NCI-H2196 (cell line): ENCODE measurements around the gene RYR1.
"Not testable (repeated sequence)": the region's sequence is repeated elsewhere in the genome, so short reads cannot be mapped to it uniquely, and the experiment has no call there.

Experiments
- DNase-seq: peaks from one replicate; lab custom pipeline; 2025; ENCODE audit not compliant: unreplicated experiment; lab: John Stamatoyannopoulos, UW

Gene RYR1

GRCh38 chr19:38512277-38512676 lies 78.8 kb downstream of the RYR1 start:
- no peak for DNase-seq

- DNase-seq: not testable (repeated sequence)
Observed at GRCh38 chr19:38513156-38513555, 79.7 kb downstream of the RYR1 start.

GRCh38 chr19:38513762-38514167 lies 80.3 kb downstream of the RYR1 start:
- no peak for DNase-seq

- peak; percentile 67 for DNase-seq
Observed at GRCh38 chr19:38514812-38515633, 81.5 kb downstream of the RYR1 start.

GRCh38 chr19:38515896-38516295 lies 82.4 kb downstream of the RYR1 start:
- no peak for DNase-seq

- no peak for DNase-seq
Observed at GRCh38 chr19:38516802-38517201, 83.3 kb downstream of the RYR1 start.

- DNase-seq: no peak
Observed at GRCh38 chr19:38517321-38517720, 83.8 kb downstream of the RYR1 start.

- not testable (repeated sequence) for DNase-seq
Observed at GRCh38 chr19:38517980-38518379, 84.5 kb downstream of the RYR1 start.

GRCh38 chr19:38519168-38519567 lies 85.7 kb downstream of the RYR1 start:
- DNase-seq: no peak

GRCh38 chr19:38519988-38520387 lies 86.5 kb downstream of the RYR1 start:
- no peak for DNase-seq

GRCh38 chr19:38522915-38523314 lies 89.4 kb downstream of the RYR1 start:
- DNase-seq: no peak

GRCh38 chr19:38523319-38523718 lies 89.8 kb downstream of the RYR1 start:
- DNase-seq: no peak

- DNase-seq: no peak
Observed at GRCh38 chr19:38524369-38524768, 90.9 kb downstream of the RYR1 start.

- DNase-seq: no peak
Observed at GRCh38 chr19:38524994-38525634, 91.6 kb downstream of the RYR1 start.

GRCh38 chr19:38526430-38526829 lies 92.9 kb downstream of the RYR1 start:
- DNase-seq: no peak

- no peak for DNase-seq
Observed at GRCh38 chr19:38527466-38528136, 94.1 kb downstream of the RYR1 start.

GRCh38 chr19:38528213-38528755 lies 94.8 kb downstream of the RYR1 start:
- no peak for DNase-seq

- DNase-seq: no peak
Observed at GRCh38 chr19:38528931-38529330, 95.4 kb downstream of the RYR1 start.

- DNase-seq: no peak
Observed at GRCh38 chr19:38531515-38531914, 98.0 kb downstream of the RYR1 start.

GRCh38 chr19:38532939-38533338 lies 99.4 kb downstream of the RYR1 start:
- DNase-seq: no peak

GRCh38 chr19:38534574-38534973 lies 101.1 kb downstream of the RYR1 start:
- no peak for DNase-seq

- DNase-seq: no peak
Observed at GRCh38 chr19:38535212-38535611, 101.7 kb downstream of the RYR1 start.
